ENCODE data around the gene CD58.

Gene CD58

DNA sequence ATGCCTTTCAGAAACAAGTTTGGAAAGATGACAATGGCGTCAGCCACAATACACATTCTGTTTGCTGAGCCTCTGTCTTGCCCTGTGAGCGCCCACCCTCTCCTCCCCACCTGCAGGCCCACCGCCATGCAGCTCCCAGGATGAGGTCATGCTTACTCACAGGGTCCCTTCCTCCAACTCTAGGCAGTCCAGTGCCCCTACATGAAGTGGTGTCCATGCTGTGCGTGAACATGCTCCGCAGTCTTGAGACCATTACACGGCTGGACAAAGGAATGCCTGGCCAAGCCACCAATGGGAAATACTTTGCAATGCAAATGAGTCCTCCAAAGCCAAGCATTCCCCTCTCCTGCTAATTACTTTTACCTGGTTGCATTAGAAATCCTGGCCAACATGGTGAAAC lies 92.2 kb downstream of the CD58 start:
- TF ChIP-seq, protein P1, sequence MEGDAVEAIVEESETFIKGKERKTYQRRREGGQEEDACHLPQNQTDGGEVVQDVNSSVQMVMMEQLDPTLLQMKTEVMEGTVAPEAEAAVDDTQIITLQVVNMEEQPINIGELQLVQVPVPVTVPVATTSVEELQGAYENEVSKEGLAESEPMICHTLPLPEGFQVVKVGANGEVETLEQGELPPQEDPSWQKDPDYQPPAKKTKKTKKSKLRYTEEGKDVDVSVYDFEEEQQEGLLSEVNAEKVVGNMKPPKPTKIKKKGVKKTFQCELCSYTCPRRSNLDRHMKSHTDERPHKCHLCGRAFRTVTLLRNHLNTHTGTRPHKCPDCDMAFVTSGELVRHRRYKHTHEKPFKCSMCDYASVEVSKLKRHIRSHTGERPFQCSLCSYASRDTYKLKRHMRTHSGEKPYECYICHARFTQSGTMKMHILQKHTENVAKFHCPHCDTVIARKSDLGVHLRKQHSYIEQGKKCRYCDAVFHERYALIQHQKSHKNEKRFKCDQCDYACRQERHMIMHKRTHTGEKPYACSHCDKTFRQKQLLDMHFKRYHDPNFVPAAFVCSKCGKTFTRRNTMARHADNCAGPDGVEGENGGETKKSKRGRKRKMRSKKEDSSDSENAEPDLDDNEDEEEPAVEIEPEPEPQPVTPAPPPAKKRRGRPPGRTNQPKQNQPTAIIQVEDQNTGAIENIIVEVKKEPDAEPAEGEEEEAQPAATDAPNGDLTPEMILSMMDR (conservative IDR thresholded peaks at IDR 0.05), result no peak
- H3K27ac ChIP-seq, result no peak overlapping the region; the same call in 1 of the 2 replicates

DNA sequence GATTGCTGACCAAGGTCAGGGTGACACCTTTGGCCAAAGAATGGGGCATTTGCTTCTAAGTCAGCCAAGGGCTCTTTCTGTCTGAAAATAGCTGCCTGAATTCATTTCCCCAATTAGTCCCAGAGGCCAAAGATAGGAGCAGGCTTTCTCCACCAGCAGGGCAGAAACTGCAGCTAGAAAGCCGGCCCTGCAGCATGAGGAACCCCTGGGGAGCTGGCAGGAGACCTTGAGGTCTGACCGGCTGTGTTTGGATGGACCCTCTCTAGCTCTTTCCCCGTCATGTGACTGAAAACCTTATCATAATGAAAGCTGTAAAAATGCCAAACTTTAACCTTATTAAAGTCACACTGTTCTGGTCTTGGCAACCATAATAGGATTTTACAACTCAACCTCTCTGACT lies 93.4 kb downstream of the CD58 start:
- TF ChIP-seq, protein P1 (conservative IDR thresholded peaks at IDR 0.05), result no peak
- peak overlapping the region; percentile 79 for H3K27ac ChIP-seq

DNA sequence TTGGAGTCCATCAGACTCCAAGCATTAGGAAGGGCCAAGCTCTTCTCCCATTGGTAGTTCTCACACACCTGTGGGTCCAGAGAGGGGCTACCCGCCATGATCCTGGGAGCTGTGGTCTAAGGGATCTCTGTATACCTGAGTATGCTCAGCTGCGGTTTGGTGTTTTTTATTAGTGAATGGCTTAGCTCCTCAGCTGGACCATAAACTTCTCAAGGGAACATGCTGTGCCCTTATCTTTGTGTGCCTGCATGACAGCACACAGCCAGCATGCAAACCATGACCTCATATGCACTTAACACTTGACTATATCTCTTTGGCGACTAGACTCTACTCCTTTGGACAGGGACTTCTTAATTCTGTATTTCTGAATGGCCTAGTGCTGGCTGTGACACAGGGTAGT lies 94.5 kb downstream of the CD58 start:
- H3K27ac ChIP-seq, result peak overlapping the region; percentile 79

DNA sequence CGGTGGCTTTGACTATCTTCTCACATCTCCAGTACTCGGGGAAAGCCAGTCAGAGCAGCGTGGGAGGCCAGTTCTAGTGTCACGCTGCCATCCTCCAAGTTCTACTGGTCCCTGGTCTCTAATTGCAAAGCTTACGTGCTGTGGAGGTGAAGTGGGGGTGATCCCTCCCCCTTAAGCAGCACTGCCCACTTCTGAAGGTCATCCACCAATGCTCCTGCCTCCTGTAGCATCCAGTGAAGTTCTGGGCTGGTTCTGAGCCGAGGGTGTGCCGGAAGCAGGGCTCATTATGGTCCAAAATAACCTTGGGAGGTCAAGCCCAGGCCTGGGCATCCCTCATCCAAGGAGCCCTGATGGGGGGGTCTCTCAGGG lies 95.0 kb downstream of the CD58 start:
- TF ChIP-seq, protein P1 (conservative IDR thresholded peaks at IDR 0.05), result no peak
- peak overlapping the region; percentile 79 for H3K27ac ChIP-seq

More for the DNA sequence above, 94.5 kb downstream of the CD58 start:
- TF ChIP-seq, protein P1 (conservative IDR thresholded peaks at IDR 0.05), result no peak

DNA sequence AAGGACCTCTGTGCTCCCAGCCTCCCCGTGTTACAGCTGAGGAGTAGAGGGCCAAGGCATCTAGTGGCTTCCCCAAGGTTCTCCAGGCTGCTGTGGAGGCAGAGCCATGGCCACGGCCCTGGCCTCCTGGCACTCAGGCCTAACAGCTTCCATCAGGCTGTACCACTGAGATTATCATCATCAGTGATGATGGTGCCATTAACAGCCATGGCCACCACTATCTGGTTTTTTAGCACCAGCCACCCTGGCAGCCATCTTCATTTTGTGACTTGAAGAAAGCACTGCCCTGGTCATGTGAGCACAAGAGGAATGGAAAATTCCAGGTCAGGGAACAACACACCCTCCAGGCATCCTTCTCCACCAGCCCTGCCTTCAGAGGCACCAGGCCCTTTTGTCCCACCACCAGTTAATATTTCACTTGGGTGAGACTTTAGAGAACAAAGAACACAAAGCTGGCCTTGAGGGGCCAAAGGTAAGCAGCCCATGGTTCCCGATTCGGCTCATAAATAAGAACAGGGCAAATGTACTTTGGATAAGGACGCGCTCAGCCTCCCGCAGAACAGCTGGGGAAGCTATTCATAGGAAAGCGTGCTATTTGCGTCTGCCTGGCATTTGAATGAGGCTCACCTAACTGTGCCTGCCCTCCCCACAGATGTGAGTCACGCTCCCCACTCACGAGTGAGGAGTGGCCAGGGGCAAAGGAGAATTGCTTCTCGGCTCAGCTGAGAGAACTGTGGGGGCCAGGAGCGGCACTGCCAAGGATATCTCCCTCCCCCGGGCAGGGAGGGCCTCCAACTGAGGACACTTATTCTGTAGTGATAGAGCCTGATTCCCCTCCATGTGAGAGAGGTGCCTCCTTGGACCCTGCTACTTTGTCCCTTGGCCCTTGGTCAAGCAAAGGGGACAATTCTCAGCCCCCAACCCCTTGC lies 95.6 kb downstream of the CD58 start:
- H3K27ac ChIP-seq, result peak overlapping the region; percentile 79
- TF ChIP-seq, protein P1 (conservative IDR thresholded peaks at IDR 0.05), result no peak

DNA sequence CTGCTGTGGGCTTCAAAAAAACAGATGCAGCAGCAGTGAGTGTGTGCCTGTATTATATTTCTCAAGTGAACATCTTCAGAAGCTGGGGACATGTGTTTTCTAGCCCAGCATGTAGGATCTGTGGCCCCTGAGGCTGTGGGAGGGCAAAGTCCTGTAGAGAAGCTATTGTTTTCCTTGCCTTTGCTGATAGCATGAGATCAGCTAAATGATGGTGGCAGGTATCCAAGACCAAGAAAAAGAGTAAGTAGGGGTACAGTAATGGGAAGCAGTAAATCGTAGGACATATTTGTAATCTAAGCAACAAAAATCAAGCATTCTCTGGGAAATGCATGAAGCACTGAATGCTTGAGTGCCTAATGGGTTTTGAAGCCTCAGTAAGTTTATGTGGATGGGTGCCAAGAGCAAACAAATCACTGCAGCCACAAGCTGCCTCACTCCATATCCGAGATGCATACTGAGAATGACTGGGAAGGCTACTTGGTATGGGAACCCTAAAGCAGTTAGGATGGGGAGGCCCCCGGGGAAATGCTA lies 98.3 kb downstream of the CD58 start:
- TF ChIP-seq, protein P1 (conservative IDR thresholded peaks at IDR 0.05), result no peak
- H3K27ac ChIP-seq, result peak overlapping the region; percentile 39

DNA sequence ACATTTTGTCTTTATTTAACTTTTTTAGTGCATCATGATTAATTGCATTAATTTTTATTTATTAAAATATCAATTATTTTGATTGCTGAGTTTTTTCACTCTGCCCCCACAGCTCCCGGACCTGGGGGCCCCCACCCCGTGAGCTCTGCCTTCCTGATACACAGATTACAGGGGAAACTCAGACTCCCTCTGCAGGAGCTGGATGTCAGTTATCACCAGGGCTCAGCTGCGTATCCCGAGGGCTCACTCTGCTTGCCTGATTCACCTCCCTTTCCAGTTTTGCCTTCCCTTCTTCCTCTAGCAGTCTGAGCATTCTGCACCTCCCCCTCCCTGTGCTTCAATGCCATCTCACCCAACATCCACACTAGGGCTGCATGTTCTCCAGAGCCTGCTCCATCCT lies 99.6 kb downstream of the CD58 start:
- no peak overlapping the region for H3K27ac ChIP-seq

More for the DNA sequence above, 99.6 kb downstream of the CD58 start:
- TF ChIP-seq, protein P1 (conservative IDR thresholded peaks at IDR 0.05), result no peak
